HEK293 (cell line): ENCODE results near the gene ZNF609.

Source experiments
- FEZF1 ChIP-seq: fragments of 450-650 bp; formaldehyde crosslinking; IDR thresholded peaks from 2 replicates; pipeline ENCODE4 v1.5.1; 2016; ENCODE audit warnings: missing biosample characterization, missing genetic modification characterization
- GLI4 ChIP-seq: fragments of 450-650 bp; formaldehyde crosslinking; IDR thresholded peaks from 2 replicates; pipeline ENCODE4 v1.5.1; 2016; ENCODE audit warnings: missing biosample characterization, missing genetic modification characterization
- GLIS1 ChIP-seq: fragments of 450-650 bp; formaldehyde crosslinking; IDR thresholded peaks from 2 replicates; pipeline ENCODE4 v1.5.1; 2016; ENCODE audit warnings: missing biosample characterization, missing genetic modification characterization
- GLIS2 ChIP-seq: fragments of 450-650 bp; formaldehyde crosslinking; IDR thresholded peaks from 2 replicates; pipeline ENCODE4 v1.5.1; 2016; ENCODE audit warnings: missing biosample characterization, missing genetic modification characterization
- RBAK ChIP-seq: fragments of 450-650 bp; formaldehyde crosslinking; IDR thresholded peaks from 2 replicates; pipeline ENCODE4 v1.5.1; 2016; ENCODE audit warnings: missing biosample characterization, missing genetic modification characterization
- REST ChIP-seq: fragments of 450-650 bp; formaldehyde crosslinking; IDR thresholded peaks from 2 replicates; pipeline ENCODE4 v1.5.1; 2016; ENCODE audit warnings: missing biosample characterization, missing genetic modification characterization
- ZBTB17 ChIP-seq: fragments of 450-650 bp; formaldehyde crosslinking; IDR thresholded peaks from 2 replicates; pipeline ENCODE4 v1.5.1; 2016; ENCODE audit warnings: missing biosample characterization, missing genetic modification characterization
- ZBTB48 ChIP-seq: fragments of 450-650 bp; formaldehyde crosslinking; IDR thresholded peaks from 2 replicates; pipeline ENCODE4 v1.5.1; 2016; ENCODE audit warnings: missing biosample characterization, missing genetic modification characterization
- ZBTB6 ChIP-seq: fragments of 450-650 bp; formaldehyde crosslinking; IDR thresholded peaks from 2 replicates; pipeline ENCODE4 v1.5.1; 2017; ENCODE audit warnings: missing biosample characterization, missing genetic modification characterization
- ZNF132 ChIP-seq: fragments of 450-650 bp; formaldehyde crosslinking; IDR thresholded peaks from 2 replicates; pipeline ENCODE4 v1.5.1; 2017; ENCODE audit warnings: missing biosample characterization, missing genetic modification characterization, borderline replicate concordance
- ZNF138 ChIP-seq: fragments of 450-650 bp; formaldehyde crosslinking; IDR thresholded peaks from 2 replicates; pipeline ENCODE4 v1.5.1; 2016; ENCODE audit warnings: missing biosample characterization, missing genetic modification characterization, borderline replicate concordance
- ZNF146 ChIP-seq: fragments of 450-650 bp; formaldehyde crosslinking; IDR thresholded peaks from 2 replicates; pipeline ENCODE4 v1.5.1; 2016; ENCODE audit warnings: missing biosample characterization, missing genetic modification characterization
- ZNF148 ChIP-seq: fragments of 450-650 bp; formaldehyde crosslinking; IDR thresholded peaks from 2 replicates; pipeline ENCODE4 v1.5.0; 2017; ENCODE audit warnings: missing biosample characterization, missing genetic modification characterization, borderline replicate concordance
- ZNF174 ChIP-seq: fragments of 450-650 bp; formaldehyde crosslinking; IDR thresholded peaks from 2 replicates; pipeline ENCODE4 v1.5.0; 2017; ENCODE audit warnings: missing biosample characterization, mild to moderate bottlenecking, missing genetic modification characterization
- ZNF239 ChIP-seq: fragments of 450-650 bp; formaldehyde crosslinking; IDR thresholded peaks from 2 replicates; pipeline ENCODE4 v1.5.1; 2016; ENCODE audit warnings: missing biosample characterization, missing genetic modification characterization
- ZNF391 ChIP-seq: fragments of 450-650 bp; formaldehyde crosslinking; IDR thresholded peaks from 2 replicates; pipeline ENCODE4 v1.5.1; 2016; ENCODE audit warnings: low read depth, missing biosample characterization, missing genetic modification characterization, borderline replicate concordance
- ZNF404 ChIP-seq: fragments of 450-650 bp; formaldehyde crosslinking; IDR thresholded peaks from 2 replicates; pipeline ENCODE4 v1.5.1; 2017; ENCODE audit warnings: missing biosample characterization, missing genetic modification characterization
- ZNF433 ChIP-seq: fragments of 450-650 bp; formaldehyde crosslinking; IDR thresholded peaks from 2 replicates; pipeline ENCODE4 v1.5.1; 2016; ENCODE audit warnings: missing biosample characterization, missing genetic modification characterization, low read depth
- ZNF48 ChIP-seq: fragments of 450-650 bp; formaldehyde crosslinking; IDR thresholded peaks from 2 replicates; pipeline ENCODE4 v1.5.1; 2016; ENCODE audit warnings: missing biosample characterization, missing genetic modification characterization
- ZNF521 ChIP-seq: fragments of 450-650 bp; formaldehyde crosslinking; IDR thresholded peaks from 2 replicates; pipeline ENCODE4 v1.5.1; 2017; ENCODE audit warnings: missing biosample characterization, mild to moderate bottlenecking, missing genetic modification characterization
- ZNF529 ChIP-seq: fragments of 450-650 bp; formaldehyde crosslinking; IDR thresholded peaks from 2 replicates; pipeline ENCODE4 v1.5.1; 2017; ENCODE audit warnings: missing genetic modification characterization, missing biosample characterization; ENCODE audit not compliant: insufficient replicate concordance
- ZNF560 ChIP-seq: fragments of 450-650 bp; formaldehyde crosslinking; IDR thresholded peaks from 2 replicates; pipeline ENCODE4 v1.5.1; 2017; ENCODE audit warnings: missing biosample characterization, missing genetic modification characterization, borderline replicate concordance
- ZNF621 ChIP-seq: fragments of 450-650 bp; formaldehyde crosslinking; IDR thresholded peaks from 2 replicates; pipeline ENCODE4 v1.5.1; 2017; ENCODE audit warnings: missing biosample characterization, missing genetic modification characterization
- ZNF645 ChIP-seq: fragments of 450-650 bp; formaldehyde crosslinking; IDR thresholded peaks from 2 replicates; pipeline ENCODE4; 2016; ENCODE audit warnings: missing biosample characterization, missing genetic modification characterization
- ZNF692 ChIP-seq: fragments of 450-650 bp; formaldehyde crosslinking; IDR thresholded peaks from 2 replicates; pipeline ENCODE4 v1.5.1; 2016; ENCODE audit warnings: missing biosample characterization, missing genetic modification characterization
- ZNF747 ChIP-seq: fragments of 450-650 bp; formaldehyde crosslinking; IDR thresholded peaks from 2 replicates; pipeline ENCODE4 v1.5.1; 2016; ENCODE audit warnings: missing biosample characterization, missing genetic modification characterization
- ZSCAN16 ChIP-seq: fragments of 450-650 bp; formaldehyde crosslinking; IDR thresholded peaks from 2 replicates; pipeline ENCODE4 v1.5.1; 2016; ENCODE audit warnings: missing biosample characterization, missing genetic modification characterization
- ZSCAN4 ChIP-seq: fragments of 450-650 bp; formaldehyde crosslinking; IDR thresholded peaks from 2 replicates; pipeline ENCODE4 v1.5.1; 2017; ENCODE audit warnings: missing biosample characterization, missing genetic modification characterization

Gene ZNF609

GRCh38 chr15:64521726-64522164 lies 61.4 kb downstream of the ZNF609 start (continued):
- TF ChIP-seq ZNF692 (tag by site-specific recombination): no peak
- no peak for TF ChIP-seq ZNF560 (tag by site-specific recombination)
- no peak for TF ChIP-seq ZSCAN4 (tag by site-specific recombination)
- no peak for TF ChIP-seq ZNF521 (tag by site-specific recombination)
- no peak for TF ChIP-seq ZNF433 (tag by site-specific recombination)
- no peak for TF ChIP-seq RBAK
- no peak for TF ChIP-seq ZNF148 (tag by site-specific recombination)
- no peak for TF ChIP-seq GLIS2 (tag by site-specific recombination)
- TF ChIP-seq ZNF132 (tag by site-specific recombination): no peak
- TF ChIP-seq REST (tag by site-specific recombination): no peak
- TF ChIP-seq ZNF404 (tag by site-specific recombination): no peak
- TF ChIP-seq ZNF529 (tag by site-specific recombination): no peak
- peak; percentile 72 for TF ChIP-seq ZBTB17
- TF ChIP-seq ZSCAN16: no peak
- no peak for TF ChIP-seq ZNF48 (tag by site-specific recombination)
- no peak for TF ChIP-seq ZBTB6
- no peak for TF ChIP-seq ZBTB48
- TF ChIP-seq ZNF146 (tag by site-specific recombination): no peak
- TF ChIP-seq ZNF391 (tag by site-specific recombination): no peak
- TF ChIP-seq GLIS1 (tag by site-specific recombination): no peak
- no peak for TF ChIP-seq ZNF747
- TF ChIP-seq ZNF239 (tag by site-specific recombination): no peak
- no peak for TF ChIP-seq GLI4
- no peak for TF ChIP-seq ZNF174 (tag by site-specific recombination)
- no peak for TF ChIP-seq ZNF645 (tag by site-specific recombination)
- TF ChIP-seq ZNF621 (tag by site-specific recombination): no peak
- peak; percentile 55 for TF ChIP-seq FEZF1 (tag by site-specific recombination)
- TF ChIP-seq ZNF138 (tag by site-specific recombination): no peak
